Measurements from ENCODE around the gene P2RY14. TPM values are rescaled to one million over a fixed set of nuclear protein-coding genes. Genes with fewer than 3 reads are reported as not detected.

Gene P2RY14
- total and polyA plus RNA-seq, 8 donors, result 1.7 to 43.2 (median 9.2) TPM

- Histone ChIP-seq H3K4me1 (peaks cover 0 to 22% (median 7%) of the 10 kb centered on the region in 4 donors), H3K9me3 (no peaks in the 10 kb centered on the region), H3K36me3 (no peaks in the 10 kb centered on the region), H3K4me3 (no peak overlapping the region), H3K27me3 (no peaks in the 10 kb centered on the region), H3K27ac (no peak overlapping the region)
- DNase-seq, result no peak
- WGBS, 5 donors, result 81 to 95% (median 90%) methylated on average over 5 of the region's 5 CpGs
- TF ChIP-seq CTCF (IDR thresholded peaks at IDR 0.05) (no peak), EP300 (IDR thresholded peaks at IDR 0.05) (no peak), POLR2A (IDR thresholded peaks at IDR 0.05) (no peak), POLR2AphosphoS5 (IDR thresholded peaks at IDR 0.05) (no peak)
- intact Hi-C loops (cut with DNase I; ENCODE audit: low total_unique reads), result no loop called here
Observed at GRCh38 chr3:151213881-151214280, 64.5 kb downstream of the P2RY14 start.

GRCh38 chr3:151213151-151213550, 65.2 kb downstream of the P2RY14 start:
- intact Hi-C loops (cut with DNase I; ENCODE audit: low total_unique reads), result no loop called here
- DNase-seq, result no peak
- H3K9me3 ChIP-seq, result no peaks in the 10 kb centered on the region

GRCh38 chr3:151210676-151211381, 67.5 kb downstream of the P2RY14 start:
- Histone ChIP-seq H3K27ac (no peak overlapping the region), H3K4me3 (no peak overlapping the region), H3K36me3 (no peaks in the 10 kb centered on the region), H3K9me3 (no peaks in the 10 kb centered on the region), H3K27me3 (no peaks in the 10 kb centered on the region), H3K4me1 (peaks cover 0 to 11% (median 4%) of the 10 kb centered on the region in 4 donors)
- WGBS, 5 donors, result 24 to 31% (median 29%) methylated on average over 4 of the region's 4 CpGs
- TF ChIP-seq POLR2AphosphoS5 (IDR thresholded peaks at IDR 0.05), result no peak
- no peak for TF ChIP-seq CTCF (IDR thresholded peaks at IDR 0.05)
- no peak for TF ChIP-seq EP300 (IDR thresholded peaks at IDR 0.05)
- TF ChIP-seq POLR2A (IDR thresholded peaks at IDR 0.05), result no peak
- peak in 1 of 2 donors; percentile 58 for DNase-seq
- intact Hi-C loops (cut with DNase I; ENCODE audit: low total_unique reads), result no loop called here

More at GRCh38 chr3:151213151-151213550, 65.2 kb downstream of the P2RY14 start:
- Histone ChIP-seq H3K27me3 (no peaks in the 10 kb centered on the region), H3K4me3 (no peak overlapping the region), H3K4me1 (peaks cover 0 to 22% (median 7%) of the 10 kb centered on the region in 4 donors), H3K36me3 (no peaks in the 10 kb centered on the region), H3K27ac (no peak overlapping the region)
- WGBS, 5 donors, result 78 to 86% (median 80%) methylated on average over 4 of the region's 4 CpGs
- TF ChIP-seq EP300 (IDR thresholded peaks at IDR 0.05), result no peak

GRCh38 chr3:151209654-151210053, 68.7 kb downstream of the P2RY14 start:
- 74 to 78% (median 75%) methylated on average over 3 of the region's 3 CpGs for WGBS, 5 donors
- no peaks in the 10 kb centered on the region for H3K9me3 ChIP-seq
- no peaks in the 10 kb centered on the region for H3K27me3 ChIP-seq
- intact Hi-C loops (cut with DNase I; ENCODE audit: low total_unique reads), result no loop called here
- H3K4me1 ChIP-seq, result peaks cover 0 to 11% (median 4%) of the 10 kb centered on the region in 4 donors
- no peaks in the 10 kb centered on the region for H3K36me3 ChIP-seq
- no peak for DNase-seq
- H3K4me3 ChIP-seq, result no peak overlapping the region
- H3K27ac ChIP-seq, result no peak overlapping the region
- TF ChIP-seq POLR2AphosphoS5 (IDR thresholded peaks at IDR 0.05), result no peak
- no peak for TF ChIP-seq EP300 (IDR thresholded peaks at IDR 0.05)
- no peak for TF ChIP-seq POLR2A (IDR thresholded peaks at IDR 0.05)
- TF ChIP-seq CTCF (IDR thresholded peaks at IDR 0.05), result no peak

GRCh38 chr3:151206201-151206600, 72.1 kb downstream of the P2RY14 start:
- 68 to 81% (median 76%) methylated on average over 3 of the region's 3 CpGs for WGBS, 5 donors
- intact Hi-C loops (cut with DNase I; ENCODE audit: low total_unique reads), result no loop called here
- TF ChIP-seq POLR2AphosphoS5 (IDR thresholded peaks at IDR 0.05) (no peak), EP300 (IDR thresholded peaks at IDR 0.05) (no peak), POLR2A (IDR thresholded peaks at IDR 0.05) (no peak), CTCF (IDR thresholded peaks at IDR 0.05) (no peak)

More at GRCh38 chr3:151206201-151206600, 72.1 kb downstream of the P2RY14 start:
- H3K4me1 ChIP-seq, result peaks cover 0 to 8% (median 3%) of the 10 kb centered on the region in 4 donors
- DNase-seq, result no peak
- no peaks in the 10 kb centered on the region for H3K27me3 ChIP-seq
- no peak overlapping the region for H3K4me3 ChIP-seq
- H3K36me3 ChIP-seq, result no peaks in the 10 kb centered on the region
- no peaks in the 10 kb centered on the region for H3K9me3 ChIP-seq
- H3K27ac ChIP-seq, result no peak overlapping the region

All from stomach (tissue), 9 donors.